Middle frontal gyrus (tissue), 1 donor: ENCODE measurements around the gene SLC7A6OS.

Source experiments
- DNase-seq: peaks from one replicate; pipeline ENCODE4 v3.0.0-alpha.2; 2015; ENCODE audit warnings: low spot score; ENCODE audit errors: extremely low spot score

Gene SLC7A6OS

GRCh38 chr16:68257251-68257905 is 53.4 kb downstream of the SLC7A6OS start:
- DNase-seq: no peak

- no peak for DNase-seq
Observed at GRCh38 chr16:68255712-68256111, 55.0 kb downstream of the SLC7A6OS start.

- no peak for DNase-seq
Observed at GRCh38 chr16:68253721-68254120, 57.0 kb downstream of the SLC7A6OS start.

- DNase-seq: no peak
Observed at GRCh38 chr16:68252383-68252782, 58.4 kb downstream of the SLC7A6OS start.

GRCh38 chr16:68251832-68252231 is 58.9 kb downstream of the SLC7A6OS start:
- DNase-seq: no peak

GRCh38 chr16:68250951-68251350 is 59.8 kb downstream of the SLC7A6OS start:
- DNase-seq: no peak

GRCh38 chr16:68249371-68249770 is 61.4 kb downstream of the SLC7A6OS start:
- no peak for DNase-seq
